Astrocyte (in vitro differentiated cells and primary cell): Measurements from ENCODE around the gene AVEN. TPM values are rescaled to one million over a fixed set of nuclear protein-coding genes. Genes with fewer than 3 reads are reported as not detected.

Experiments
- DNase-seq: peaks from one replicate; pipeline ENCODE4 v3.0.0-alpha.2; 2010; ENCODE audit warnings: low read depth
- FAIRE-seq: peaks from 2 replicates; lab custom pipeline; 2011; peaks lifted over from hg19 to GRCh38; lab: Jason Lieb, UNC
- H2AFZ ChIP-seq: 2 replicates; pipeline ENCODE4 v1.6.0; 2012; ENCODE audit warnings: low read depth, low read length, inconsistent platforms
- H3K27ac ChIP-seq: 2 replicates; pipeline ENCODE4 v1.5.1; 2011; ENCODE audit warnings: low read depth, low read length, inconsistent platforms
- H3K27me3 ChIP-seq: 2 replicates; pipeline ENCODE4 v1.6.0; 2011; ENCODE audit warnings: low read length, inconsistent platforms; ENCODE audit not compliant: insufficient read depth
- H3K36me3 ChIP-seq: 2 replicates; pipeline ENCODE4 v1.5.1; 2011; ENCODE audit warnings: low read length, inconsistent platforms; ENCODE audit not compliant: insufficient read depth
- H3K4me1 ChIP-seq: 2 replicates; pipeline ENCODE4 v1.5.1; 2011; ENCODE audit warnings: low read length, inconsistent platforms; ENCODE audit not compliant: insufficient read depth
- H3K4me2 ChIP-seq: 2 replicates; pipeline ENCODE4 v1.6.0; 2012; ENCODE audit warnings: low read length, inconsistent platforms
- H3K4me3 ChIP-seq: 2 replicates; pipeline ENCODE4 v1.5.1; 2011; ENCODE audit warnings: low read depth, mild to moderate bottlenecking, low read length, inconsistent platforms; ENCODE audit not compliant: insufficient read depth
- H3K79me2 ChIP-seq: 2 replicates; pipeline ENCODE4 v1.6.0; 2012; ENCODE audit warnings: mild to moderate bottlenecking, low read length, inconsistent platforms; ENCODE audit not compliant: insufficient read depth
- H3K9ac ChIP-seq: 2 replicates; pipeline ENCODE4 v1.6.0; 2012; ENCODE audit warnings: mild to moderate bottlenecking, low read length, inconsistent platforms
- H3K9me3 ChIP-seq: 2 replicates; pipeline ENCODE4 v1.5.1; 2012; ENCODE audit warnings: low read depth, mild to moderate bottlenecking, low read length, inconsistent platforms; ENCODE audit not compliant: insufficient read depth
- H4K20me1 ChIP-seq: 2 replicates; pipeline ENCODE4 v1.6.0; 2012; ENCODE audit warnings: low read length, inconsistent platforms; ENCODE audit not compliant: insufficient read depth
- H3K27ac Mint-ChIP-seq: one replicate; pipeline ENCODE4 v1.8.0; 2021; ENCODE audit warnings: mild to moderate bottlenecking, mixed read lengths; ENCODE audit not compliant: unreplicated experiment
- H3K27me3 Mint-ChIP-seq: one replicate; pipeline ENCODE4 v1.8.0; 2021; ENCODE audit warnings: low read depth, mixed read lengths; ENCODE audit not compliant: unreplicated experiment
- H3K36me3 Mint-ChIP-seq: one replicate; pipeline ENCODE4 v1.8.0; 2021; ENCODE audit warnings: low read depth, mixed read lengths; ENCODE audit not compliant: unreplicated experiment
- H3K4me1 Mint-ChIP-seq: one replicate; pipeline ENCODE4 v1.8.0; 2021; ENCODE audit warnings: low read depth, mixed read lengths; ENCODE audit not compliant: unreplicated experiment
- H3K4me3 Mint-ChIP-seq: one replicate; pipeline ENCODE4 v1.8.0; 2021; ENCODE audit warnings: mild to moderate bottlenecking, moderate library complexity, mixed read lengths; ENCODE audit not compliant: unreplicated experiment
- H3K9me3 Mint-ChIP-seq: one replicate; pipeline ENCODE4 v1.8.0; 2021; ENCODE audit warnings: mild to moderate bottlenecking, mixed read lengths; ENCODE audit not compliant: unreplicated experiment
- CTCF ChIP-seq: IDR thresholded peaks from 2 replicates; pipeline ENCODE4 v1.5.1; 2011; ENCODE audit warnings: low read depth, mild to moderate bottlenecking, inconsistent platforms, low read length, moderate library complexity; ENCODE audit not compliant: insufficient read depth
- EZH2 ChIP-seq: IDR thresholded peaks from 2 replicates; pipeline ENCODE4 v1.6.1; 2012; ENCODE audit warnings: mild to moderate bottlenecking, low read length, inconsistent platforms; ENCODE audit not compliant: insufficient read depth
- total RNA-seq: library from RNA; stranded (reverse); gene quantifications from 2 replicates; pipeline ENCODE4 v1.2.1, GENCODE V29; 2021

The AVEN gene
- total RNA-seq, 1 donor from 2014 or later, result 34.1 TPM

DNA sequence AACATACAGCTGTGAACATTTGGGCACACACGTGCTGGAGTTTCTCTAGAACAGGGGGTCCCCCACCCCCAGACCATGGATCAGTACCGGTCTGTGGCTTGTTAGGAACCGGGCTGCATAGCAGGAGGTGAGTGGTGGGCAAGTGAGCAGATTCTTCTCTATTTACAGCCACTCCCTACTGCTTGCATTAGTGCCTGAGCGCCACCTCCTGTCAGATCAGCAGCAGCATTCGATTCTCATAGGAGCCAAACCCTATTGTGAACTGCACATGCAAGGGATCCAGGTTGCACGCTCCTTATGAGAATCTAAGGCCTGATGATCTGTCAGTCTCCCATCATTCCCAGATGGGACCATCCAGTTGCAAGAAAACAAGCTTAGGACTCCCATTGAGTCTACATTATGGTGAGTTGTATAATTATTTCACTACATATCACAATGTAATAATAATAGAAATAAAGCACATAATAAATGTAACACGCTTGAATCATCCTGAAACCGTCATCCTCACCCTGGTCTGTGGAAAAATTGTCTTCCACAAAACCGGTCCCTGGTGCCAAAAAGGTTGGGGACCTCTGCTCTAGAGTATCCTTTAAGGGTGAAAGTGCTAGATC is 44.9 kb downstream of the AVEN start:
- no peaks in the 10 kb centered on the region for H3K9me3 ChIP-seq
- DNase-seq (peak; percentile 18), FAIRE-seq (no peak)
- no peak overlapping the region for H3K27ac ChIP-seq
- no peak overlapping the region for H3K9ac ChIP-seq
- peaks cover 14% of the 10 kb centered on the region for H4K20me1 ChIP-seq
- peak; percentile 40 for TF ChIP-seq CTCF
- TF ChIP-seq EZH2, result no peak
- no peaks in the 10 kb centered on the region for H3K36me3 ChIP-seq
- H3K27ac Mint-ChIP-seq, result no peak overlapping the region
- H3K4me3 Mint-ChIP-seq, result no peak overlapping the region
- H2AFZ ChIP-seq, result no peak overlapping the region
- no peaks in the 10 kb centered on the region for H3K9me3 Mint-ChIP-seq
- peaks cover under 1% of the 10 kb centered on the region for H3K4me1 Mint-ChIP-seq
- no peaks in the 10 kb centered on the region for H3K36me3 Mint-ChIP-seq
- H3K4me3 ChIP-seq, result no peak overlapping the region
- H3K4me2 ChIP-seq, result no peak overlapping the region
- no peaks in the 10 kb centered on the region for H3K27me3 ChIP-seq
- H3K4me1 ChIP-seq, result no peaks in the 10 kb centered on the region
- H3K79me2 ChIP-seq, result peaks cover 4% of the 10 kb centered on the region
- no peaks in the 10 kb centered on the region for H3K27me3 Mint-ChIP-seq

- H3K4me1 ChIP-seq, result peaks cover 19% of the 10 kb centered on the region
- H3K4me1 Mint-ChIP-seq, result peaks cover 45% of the 10 kb centered on the region
- peak overlapping the region; percentile 40 for H3K4me2 ChIP-seq
- H4K20me1 ChIP-seq, result peaks cover 8% of the 10 kb centered on the region
- H3K4me3 Mint-ChIP-seq, result no peak overlapping the region
- H3K4me3 ChIP-seq, result no peak overlapping the region
- H3K9ac ChIP-seq, result no peak overlapping the region
- no peak overlapping the region for H3K27ac ChIP-seq
- no peaks in the 10 kb centered on the region for H3K9me3 ChIP-seq
- H3K79me2 ChIP-seq, result peaks cover 22% of the 10 kb centered on the region
- H3K36me3 Mint-ChIP-seq, result no peaks in the 10 kb centered on the region
- DNase-seq, result peak; percentile 42
- no peak overlapping the region for H2AFZ ChIP-seq
- H3K36me3 ChIP-seq, result no peaks in the 10 kb centered on the region
- peak overlapping the region; percentile 67 for H3K27ac Mint-ChIP-seq
- TF ChIP-seq CTCF (no peak), EZH2 (no peak)
- no peaks in the 10 kb centered on the region for H3K9me3 Mint-ChIP-seq
- FAIRE-seq, result no peak
- H3K27me3 Mint-ChIP-seq, result no peaks in the 10 kb centered on the region
- H3K27me3 ChIP-seq, result no peaks in the 10 kb centered on the region
Observed at GRCh38 chr15:33988384-33988783, 50.6 kb downstream of the AVEN start.

GRCh38 chr15:33987444-33987843 is 51.6 kb downstream of the AVEN start:
- no peaks in the 10 kb centered on the region for H3K9me3 Mint-ChIP-seq
- H4K20me1 ChIP-seq, result peaks cover 8% of the 10 kb centered on the region
- H3K36me3 ChIP-seq, result no peaks in the 10 kb centered on the region
- TF ChIP-seq CTCF (no peak), EZH2 (no peak)
- no peaks in the 10 kb centered on the region for H3K27me3 ChIP-seq
- peaks cover 49% of the 10 kb centered on the region for H3K4me1 Mint-ChIP-seq
- no peak overlapping the region for H2AFZ ChIP-seq
- FAIRE-seq (no peak), DNase-seq (no peak)
- H3K4me3 ChIP-seq, result no peak overlapping the region
- no peaks in the 10 kb centered on the region for H3K36me3 Mint-ChIP-seq
- peaks cover 27% of the 10 kb centered on the region for H3K79me2 ChIP-seq
- H3K27me3 Mint-ChIP-seq, result no peaks in the 10 kb centered on the region
- no peaks in the 10 kb centered on the region for H3K9me3 ChIP-seq
- no peak overlapping the region for H3K4me2 ChIP-seq
- H3K27ac ChIP-seq, result no peak overlapping the region
- H3K27ac Mint-ChIP-seq, result no peak overlapping the region
- H3K9ac ChIP-seq, result no peak overlapping the region
- peak overlapping the region; percentile 68 for H3K4me3 Mint-ChIP-seq
- peaks cover 19% of the 10 kb centered on the region for H3K4me1 ChIP-seq
